Skeletal muscle tissue (tissue), 4 donors: Measurements from ENCODE around the gene TOGARAM2. TPM values are rescaled to one million over a fixed set of nuclear protein-coding genes. Genes with fewer than 3 reads are reported as not detected.
A peak's percentile ranks its signal among the peaks of the same experiment; 100 is the strongest.

Source experiments
- H3K27ac ChIP-seq: one replicate; pipeline ENCODE4 v1.7.0; 2013; ENCODE audit warnings: mild to moderate bottlenecking, low read depth, low read length, inconsistent platforms
- H3K27me3 ChIP-seq, 3 donors: one replicate each; pipeline ENCODE4 v1.7.0; 2013; ENCODE audit warnings: low read length in 3 of 3; ENCODE audit not compliant: control insufficient read depth in 3 of 3, insufficient read depth in 3 of 3
- H3K36me3 ChIP-seq, 3 donors: one replicate each; pipeline ENCODE4 v1.7.0; 2013; ENCODE audit warnings: low read length in 3 of 3; ENCODE audit not compliant: control insufficient read depth in 3 of 3, insufficient read depth in 3 of 3
- H3K4me1 ChIP-seq, 3 donors: one replicate each; pipeline ENCODE4 v1.7.0; 2013; ENCODE audit warnings: low read length in 3 of 3, mild to moderate bottlenecking in 3 of 3; ENCODE audit not compliant: control insufficient read depth in 3 of 3, insufficient read depth in 3 of 3
- H3K4me3 ChIP-seq, 3 donors: one replicate each; pipeline ENCODE4 v1.7.0; 2013; ENCODE audit warnings: low read length in 3 of 3
- H3K9ac ChIP-seq, 3 donors: one replicate each; pipeline ENCODE4 v1.7.0; 2013; ENCODE audit warnings: low read length in 3 of 3, mild to moderate bottlenecking in 3 of 3, moderate library complexity in 2 of 3, low read depth in 1 of 3
- H3K9me3 ChIP-seq, 3 donors: one replicate each; pipeline ENCODE4 v1.7.0; 2013; ENCODE audit warnings: low read length in 3 of 3; ENCODE audit not compliant: control insufficient read depth in 3 of 3
- total RNA-seq: library from RNA; depleted of rRNA; stranded (reverse); fragments of >200 nt; gene quantifications from one replicate; pipeline ENCODE4 v1.2.3, GENCODE V29; 2014
- donor health status: Osteomylitis.

Gene TOGARAM2
- total RNA-seq, 1 donor from 2014 or later = 0.52 TPM

- Histone ChIP-seq H3K27ac (no peak overlapping the region), H3K9ac (no peak overlapping the region), H3K4me1 (peaks cover 23 to 31% (median 31%) of the 10 kb centered on the region in 3 donors), H3K36me3 (no peaks in the 10 kb centered on the region), H3K27me3 (peaks cover 0 to 1% (median 0%) of the 10 kb centered on the region in 3 donors), H3K9me3 (no peaks in the 10 kb centered on the region), H3K4me3 (no peak overlapping the region)
Observed at GRCh38 chr2:29006980-29007301, 25.8 kb downstream of the TOGARAM2 start.

GRCh38 chr2:29009270-29009669, 28.2 kb downstream of the TOGARAM2 start:
- no peak overlapping the region for H3K4me3 ChIP-seq
- peaks cover 46 to 54% (median 53%) of the 10 kb centered on the region in 3 donors for H3K4me1 ChIP-seq
- H3K27ac ChIP-seq = no peak overlapping the region
- no peaks in the 10 kb centered on the region for H3K9me3 ChIP-seq
- H3K27me3 ChIP-seq = peaks cover 0 to 2% (median 0%) of the 10 kb centered on the region in 3 donors
- no peaks in the 10 kb centered on the region for H3K36me3 ChIP-seq
- no peak overlapping the region for H3K9ac ChIP-seq

GRCh38 chr2:29009711-29010677, 28.9 kb downstream of the TOGARAM2 start:
- H3K27me3 ChIP-seq = peaks cover 0 to 2% (median 0%) of the 10 kb centered on the region in 3 donors
- H3K4me1 ChIP-seq = peaks cover 52 to 61% (median 58%) of the 10 kb centered on the region in 3 donors
- H3K27ac ChIP-seq = peak overlapping the region; percentile 91

GRCh38 chr2:29010946-29011345, 29.8 kb downstream of the TOGARAM2 start:
- peaks cover 62 to 70% (median 68%) of the 10 kb centered on the region in 3 donors for H3K4me1 ChIP-seq
- peak overlapping the region; percentile 91 for H3K27ac ChIP-seq
- peak overlapping the region; percentile 71 to 92 (median 79) for H3K9ac ChIP-seq
- H3K27me3 ChIP-seq = peaks cover 0 to 2% (median 0%) of the 10 kb centered on the region in 3 donors
- H3K9me3 ChIP-seq = no peaks in the 10 kb centered on the region
- H3K4me3 ChIP-seq = peak overlapping the region; percentile 46 to 64 (median 49)
- H3K36me3 ChIP-seq = no peaks in the 10 kb centered on the region

More at GRCh38 chr2:29009711-29010677, 28.9 kb downstream of the TOGARAM2 start:
- Histone ChIP-seq H3K4me3 (peak overlapping the region in 1 of 3 donors; percentile 22), H3K9me3 (no peaks in the 10 kb centered on the region), H3K9ac (peak overlapping the region in 1 of 3 donors; percentile 92), H3K36me3 (no peaks in the 10 kb centered on the region)

GRCh38 chr2:29011418-29012060, 30.4 kb downstream of the TOGARAM2 start:
- H3K9ac ChIP-seq = peak overlapping the region; percentile 71 to 92 (median 79)
- H3K36me3 ChIP-seq = no peaks in the 10 kb centered on the region
- H3K9me3 ChIP-seq = no peaks in the 10 kb centered on the region
- H3K4me3 ChIP-seq = peak overlapping the region; percentile 46 to 64 (median 49)
- H3K27me3 ChIP-seq = peaks cover 0 to 2% (median 0%) of the 10 kb centered on the region in 3 donors
- peaks cover 65 to 76% (median 73%) of the 10 kb centered on the region in 3 donors for H3K4me1 ChIP-seq
- peak overlapping the region; percentile 91 for H3K27ac ChIP-seq

- H3K9me3 ChIP-seq = no peaks in the 10 kb centered on the region
- H3K4me3 ChIP-seq = peak overlapping the region; percentile 46 to 81 (median 49)
- H3K27me3 ChIP-seq = peaks cover 0 to 2% (median 0%) of the 10 kb centered on the region in 3 donors
- peak overlapping the region; percentile 91 for H3K27ac ChIP-seq
- peak overlapping the region; percentile 71 to 92 (median 79) for H3K9ac ChIP-seq
- no peaks in the 10 kb centered on the region for H3K36me3 ChIP-seq
- peaks cover 65 to 83% (median 79%) of the 10 kb centered on the region in 3 donors for H3K4me1 ChIP-seq
Observed at GRCh38 chr2:29012211-29012681, 31.1 kb downstream of the TOGARAM2 start.

- peaks cover 0 to 7% (median 0%) of the 10 kb centered on the region in 3 donors for H3K36me3 ChIP-seq
- H3K27ac ChIP-seq = peak overlapping the region; percentile 91
- peaks cover 0 to 2% (median 0%) of the 10 kb centered on the region in 3 donors for H3K27me3 ChIP-seq
- peaks cover 65 to 93% (median 79%) of the 10 kb centered on the region in 3 donors for H3K4me1 ChIP-seq
- no peaks in the 10 kb centered on the region for H3K9me3 ChIP-seq
- H3K4me3 ChIP-seq = peak overlapping the region in 1 of 3 donors; percentile 81
- peak overlapping the region in 2 of 3 donors; percentile 20 to 92 for H3K9ac ChIP-seq
Observed at GRCh38 chr2:29013057-29013780, 32.1 kb downstream of the TOGARAM2 start.

- Histone ChIP-seq H3K9ac (peak overlapping the region in 2 of 3 donors; percentile 33 to 92), H3K4me3 (peak overlapping the region in 2 of 3 donors; percentile 14 to 81), H3K4me1 (peaks cover 65 to 91% (median 77%) of the 10 kb centered on the region in 3 donors), H3K27ac (peak overlapping the region; percentile 46), H3K36me3 (peaks cover 0 to 7% (median 0%) of the 10 kb centered on the region in 3 donors), H3K9me3 (no peaks in the 10 kb centered on the region), H3K27me3 (peaks cover 0 to 2% (median 0%) of the 10 kb centered on the region in 3 donors)
Observed at GRCh38 chr2:29014331-29014730, 33.2 kb downstream of the TOGARAM2 start.

GRCh38 chr2:29014811-29015421, 33.8 kb downstream of the TOGARAM2 start:
- H3K4me3 ChIP-seq = peak overlapping the region in 2 of 3 donors; percentile 26 to 81

More at GRCh38 chr2:29014811-29015421, 33.8 kb downstream of the TOGARAM2 start:
- Histone ChIP-seq H3K36me3 (peaks cover 0 to 10% (median 0%) of the 10 kb centered on the region in 3 donors), H3K9me3 (no peaks in the 10 kb centered on the region), H3K27me3 (peaks cover 0 to 2% (median 0%) of the 10 kb centered on the region in 3 donors), H3K27ac (peak overlapping the region; percentile 46), H3K9ac (peak overlapping the region in 2 of 3 donors; percentile 51 to 92), H3K4me1 (peaks cover 62 to 85% (median 71%) of the 10 kb centered on the region in 3 donors)
